Germinal center (tissue), 1 donor: ENCODE data around the gene SLC50A1.

Source experiments
- DNase-seq: peaks from one replicate; pipeline ENCODE4 v3.0.0; 2012; ENCODE audit warnings: mixed read lengths, low spot score

SLC50A1 gene

GRCh38 chr1:155135415-155136028 lies at the start of gene SLC50A1:
Gene SLC50A1, plus strand, starts transcription at chr1:155135852. Its CDS starts 60 bp downstream, at chr1:155135912.
- DNase-seq = peak; percentile 96

- DNase-seq = peak; percentile 85
Observed at GRCh38 chr1:155086128-155086741, 49.4 kb upstream of the SLC50A1 start.

GRCh38 chr1:155086856-155087535 lies 48.7 kb upstream of the SLC50A1 start:
- no peak for DNase-seq

- peak; percentile 80 for DNase-seq
Observed at GRCh38 chr1:155091071-155092051, 44.3 kb upstream of the SLC50A1 start.

GRCh38 chr1:155092131-155092530 lies 43.5 kb upstream of the SLC50A1 start:
- no peak for DNase-seq

- DNase-seq = no peak
Observed at GRCh38 chr1:155092641-155093040, 43.0 kb upstream of the SLC50A1 start.

- DNase-seq = no peak
Observed at GRCh38 chr1:155093911-155094621, 41.6 kb upstream of the SLC50A1 start.

GRCh38 chr1:155094622-155094948 lies 41.1 kb upstream of the SLC50A1 start:
- DNase-seq = no peak

- no peak for DNase-seq
Observed at GRCh38 chr1:155099331-155099730, 36.3 kb upstream of the SLC50A1 start.

GRCh38 chr1:155103325-155103724 lies 32.3 kb upstream of the SLC50A1 start:
- no peak for DNase-seq

GRCh38 chr1:155104605-155105534 lies 30.8 kb upstream of the SLC50A1 start:
- DNase-seq = no peak

- no peak for DNase-seq
Observed at GRCh38 chr1:155105604-155106011, 30.0 kb upstream of the SLC50A1 start.

GRCh38 chr1:155106862-155107261 lies 28.8 kb upstream of the SLC50A1 start:
- no peak for DNase-seq

- no peak for DNase-seq
Observed at GRCh38 chr1:155107309-155108264, 28.1 kb upstream of the SLC50A1 start.

- DNase-seq = no peak
Observed at GRCh38 chr1:155108296-155108695, 27.4 kb upstream of the SLC50A1 start.

- no peak for DNase-seq
Observed at GRCh38 chr1:155110381-155110780, 25.3 kb upstream of the SLC50A1 start.

GRCh38 chr1:155110826-155111225 lies 24.8 kb upstream of the SLC50A1 start:
- no peak for DNase-seq

- DNase-seq = no peak
Observed at GRCh38 chr1:155113450-155113980, 22.1 kb upstream of the SLC50A1 start.
